KBM-7 (cell line): ENCODE results near the gene CAB39.

Source experiments
- DNase-seq: peaks from one replicate; pipeline ENCODE4 v3.0.0-alpha.2; 2015
- in situ Hi-C: fragments of 300-500 bp; cut with MboI; formaldehyde crosslinking; loops from 2 replicates; pipeline ENCODE4 v1.14.3; 2020; ENCODE audit warnings: low sequenced_read_pairs, low pct_unique_long_range_greater_than_20kb, mixed read lengths

The CAB39 gene

GRCh38 chr2:230738391-230738811, 25.8 kb downstream of the CAB39 start:
- peak; percentile 35 for DNase-seq

GRCh38 chr2:230738924-230739323, 26.3 kb downstream of the CAB39 start:
- DNase-seq = no peak
- in situ Hi-C loops = no loop called here

More at GRCh38 chr2:230738391-230738811, 25.8 kb downstream of the CAB39 start:
- in situ Hi-C loops = no loop called here

GRCh38 chr2:230739961-230740360, 27.3 kb downstream of the CAB39 start:
- no peak for DNase-seq
- in situ Hi-C loops = no loop called here

GRCh38 chr2:230742781-230743180, 30.1 kb downstream of the CAB39 start:
- in situ Hi-C loops = no loop called here
- DNase-seq = no peak

GRCh38 chr2:230746213-230746612, 33.6 kb downstream of the CAB39 start:
- no peak for DNase-seq
- in situ Hi-C loops = no loop called here

GRCh38 chr2:230748087-230748486, 35.4 kb downstream of the CAB39 start:
- in situ Hi-C loops = no loop called here

GRCh38 chr2:230749111-230749510, 36.5 kb downstream of the CAB39 start:
- DNase-seq = no peak
- in situ Hi-C loops = no loop called here

More at GRCh38 chr2:230748087-230748486, 35.4 kb downstream of the CAB39 start:
- peak; percentile 44 for DNase-seq

- no peak for DNase-seq
- in situ Hi-C loops = no loop called here
Observed at GRCh38 chr2:230751062-230751461, 38.4 kb downstream of the CAB39 start.

GRCh38 chr2:230754200-230754599, 41.6 kb downstream of the CAB39 start:
- no peak for DNase-seq
- in situ Hi-C loops = no loop called here

GRCh38 chr2:230757476-230757875, 44.8 kb downstream of the CAB39 start:
- in situ Hi-C loops = no loop called here
- no peak for DNase-seq

GRCh38 chr2:230758566-230759480, 46.2 kb downstream of the CAB39 start:
- in situ Hi-C loops = no loop called here
- DNase-seq = peak; percentile 83

- in situ Hi-C loops = no loop called here
Observed at GRCh38 chr2:230759481-230760167, 47.0 kb downstream of the CAB39 start.

GRCh38 chr2:230761704-230762103, 49.1 kb downstream of the CAB39 start:
- no peak for DNase-seq
- in situ Hi-C loops = no loop called here

More at GRCh38 chr2:230759481-230760167, 47.0 kb downstream of the CAB39 start:
- no peak for DNase-seq

GRCh38 chr2:230762317-230762896, 49.8 kb downstream of the CAB39 start:
- DNase-seq = peak; percentile 56
- in situ Hi-C loops = no loop called here

- DNase-seq = no peak
- in situ Hi-C loops = no loop called here
Observed at GRCh38 chr2:230764346-230764745, 51.7 kb downstream of the CAB39 start.

- DNase-seq = no peak
- in situ Hi-C loops = no loop called here
Observed at GRCh38 chr2:230765611-230766300, 53.1 kb downstream of the CAB39 start.

GRCh38 chr2:230767862-230768388, 55.3 kb downstream of the CAB39 start:
- in situ Hi-C loops = no loop called here
- DNase-seq = no peak

- in situ Hi-C loops = no loop called here
- no peak for DNase-seq
Observed at GRCh38 chr2:230770804-230771203, 58.2 kb downstream of the CAB39 start.

GRCh38 chr2:230772156-230772555, 59.5 kb downstream of the CAB39 start:
- in situ Hi-C loops = no loop called here
- no peak for DNase-seq
